ENCODE data around the gene RGL3. TPM values are rescaled to one million over a fixed set of nuclear protein-coding genes. Genes with fewer than 3 reads are reported as not detected.

RGL3 gene
- total and polyA plus RNA-seq, 12 donors = 1.2 to 37.5 (median 3.5) TPM

GRCh38 chr19:11390933-11391680, 28.0 kb downstream of the RGL3 start:
- H3K4me1 ChIP-seq = peaks cover 0 to 9% (median 0%) of the 10 kb centered on the region in 9 donors
- WGBS, 2 donors = 74 to 84% methylated on average over 4 of the region's 4 CpGs
- H3K9me3 ChIP-seq = peaks cover 0 to 9% (median 6%) of the 10 kb centered on the region in 11 donors
- H3K27ac ChIP-seq = no peak overlapping the region
- no peak for DNase-seq
- no peaks in the 10 kb centered on the region for H3K27me3 ChIP-seq
- H3K36me3 ChIP-seq = no peaks in the 10 kb centered on the region
- no peak for ATAC-seq
- no peak for TF ChIP-seq CTCF (IDR thresholded peaks at IDR 0.05)
- intact Hi-C loops (cut with DNase I) = no loop called here
- no peak overlapping the region for H3K4me3 ChIP-seq

- H3K4me1 ChIP-seq = peaks cover 0 to 9% (median 0%) of the 10 kb centered on the region in 9 donors
- intact Hi-C loops (cut with DNase I) = no loop called here
- ATAC-seq = no peak
- H3K9me3 ChIP-seq = peaks cover 0 to 9% (median 6%) of the 10 kb centered on the region in 11 donors
- no peaks in the 10 kb centered on the region for H3K36me3 ChIP-seq
- no peaks in the 10 kb centered on the region for H3K27me3 ChIP-seq
- 90 to 91% methylated on average over 2 of the region's 2 CpGs for WGBS, 2 donors
- DNase-seq = no peak
- H3K4me3 ChIP-seq = no peak overlapping the region
- no peak for TF ChIP-seq CTCF (IDR thresholded peaks at IDR 0.05)
- no peak overlapping the region for H3K27ac ChIP-seq
Observed at GRCh38 chr19:11390359-11390758, 28.8 kb downstream of the RGL3 start.

GRCh38 chr19:11387162-11388034, 31.7 kb downstream of the RGL3 start:
- Histone ChIP-seq H3K4me1 (peaks cover 10 to 30% (median 17%) of the 10 kb centered on the region in 9 donors), H3K36me3 (no peaks in the 10 kb centered on the region), H3K9me3 (peaks cover 0 to 9% (median 6%) of the 10 kb centered on the region in 11 donors), H3K27ac (peak overlapping the region in 1 of 10 donors; percentile 56), H3K27me3 (peaks cover 0 to 19% (median 9%) of the 10 kb centered on the region in 7 donors), H3K4me3 (no peak overlapping the region)
- DNase-seq (no peak), ATAC-seq (no peak)
- intact Hi-C loops (cut with DNase I) = loop anchor here in 2 of 10 donors (10.0 kb wide), 2 partner anchors 47 to 93 kb away; partner anchors contain the start of genes ODAD3 (in 1 of the 2), PRKCSH (in 1 of the 2) and TSPAN16 (in 1 of the 2)
- TF ChIP-seq CTCF (IDR thresholded peaks at IDR 0.05) = no peak
- WGBS, 2 donors = 78 to 80% methylated on average over 19 of the region's 19 CpGs

GRCh38 chr19:11384778-11385129, 34.4 kb downstream of the RGL3 start:
- Histone ChIP-seq H3K9me3 (no peaks in the 10 kb centered on the region), H3K36me3 (no peaks in the 10 kb centered on the region), H3K4me3 (no peak overlapping the region), H3K27me3 (peaks cover 0 to 24% (median 9%) of the 10 kb centered on the region in 7 donors), H3K27ac (no peak overlapping the region), H3K4me1 (peaks cover 17 to 51% (median 35%) of the 10 kb centered on the region in 9 donors)
- DNase-seq (no peak), ATAC-seq (no peak)
- TF ChIP-seq CTCF (IDR thresholded peaks at IDR 0.05) = no peak
- intact Hi-C loops (cut with DNase I) = loop anchor here in 8 of 10 donors (5.0 to 10.0 kb wide), 6 partner anchors 38 to 98 kb away; partner anchors contain the start of genes ODAD3 (in 6 of the 8), PRKCSH (in 6 of the 8), ELAVL3 (in 1 of the 8) and TSPAN16 (in 1 of the 8)
- WGBS, 2 donors = 82 to 84% methylated on average over 5 of the region's 5 CpGs

Data from heart right ventricle (tissue), 16 donors.